ENCODE data around the gene TP73.
A peak's percentile ranks its signal among the peaks of the same experiment; 100 is the strongest.
"Not testable (repeated sequence)": the region's sequence is repeated elsewhere in the genome, so short reads cannot be mapped to it uniquely, and the experiment has no call there.

The TP73 gene

DNA sequence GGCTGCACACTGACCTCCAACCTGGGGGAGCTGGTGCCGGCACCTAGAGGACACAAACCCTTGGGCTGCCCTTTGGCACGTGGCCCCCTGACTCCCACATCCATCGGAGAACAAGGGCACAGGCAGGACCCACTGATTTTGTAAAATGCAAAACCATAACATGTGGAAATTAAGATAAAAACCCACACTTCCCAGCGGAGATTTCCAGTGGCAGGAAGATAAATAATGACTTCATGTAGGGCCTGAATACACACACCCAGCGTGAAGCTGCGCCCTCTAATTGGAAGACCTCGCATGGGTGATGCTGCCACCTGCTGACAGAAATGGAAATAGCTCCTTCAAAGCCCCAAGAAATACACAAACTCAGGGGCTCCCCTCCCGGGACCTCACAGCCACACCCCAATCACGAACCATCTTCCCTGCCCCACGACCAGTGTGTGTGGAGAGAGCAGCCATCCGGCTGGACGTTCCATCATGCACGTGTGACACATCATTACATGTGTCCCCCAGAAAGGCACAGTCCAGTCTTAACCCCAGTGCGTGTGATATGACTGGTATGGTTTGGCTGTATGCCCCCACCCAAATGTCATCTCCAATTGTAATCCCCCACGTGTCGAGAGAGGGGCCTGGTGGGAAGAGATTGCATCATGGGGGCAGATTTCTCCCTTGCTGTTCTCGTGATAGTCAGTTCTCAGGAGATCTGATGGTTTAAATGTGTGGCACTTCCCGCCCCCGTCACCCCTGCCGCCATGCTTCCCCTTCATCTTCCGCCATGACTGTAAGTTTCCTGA, 33.2 kb upstream of the TP73 start:
- peak; percentile 77 for DNase-seq (ENCODE audit: low spot score)

DNA sequence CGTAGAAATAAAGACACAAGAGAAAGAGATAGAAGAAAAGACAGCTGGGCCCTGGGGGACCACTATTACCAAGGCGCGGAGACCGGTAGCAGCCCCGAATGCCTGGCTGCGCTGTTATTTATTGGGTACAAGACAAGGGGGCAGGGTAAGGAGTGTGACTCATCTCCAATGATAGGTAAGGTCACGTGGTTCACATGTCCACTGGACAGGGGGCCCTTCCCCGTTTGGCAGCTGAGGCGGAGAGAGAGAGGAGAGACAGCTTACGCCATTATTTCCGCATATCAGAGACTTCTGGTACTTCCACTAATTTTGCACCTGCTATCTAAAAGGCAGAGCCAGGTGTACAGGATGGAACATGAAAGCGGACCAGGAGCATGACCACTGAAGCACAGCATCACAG, 31.6 kb upstream of the TP73 start:
- no peak for DNase-seq (ENCODE audit: low spot score)

DNA sequence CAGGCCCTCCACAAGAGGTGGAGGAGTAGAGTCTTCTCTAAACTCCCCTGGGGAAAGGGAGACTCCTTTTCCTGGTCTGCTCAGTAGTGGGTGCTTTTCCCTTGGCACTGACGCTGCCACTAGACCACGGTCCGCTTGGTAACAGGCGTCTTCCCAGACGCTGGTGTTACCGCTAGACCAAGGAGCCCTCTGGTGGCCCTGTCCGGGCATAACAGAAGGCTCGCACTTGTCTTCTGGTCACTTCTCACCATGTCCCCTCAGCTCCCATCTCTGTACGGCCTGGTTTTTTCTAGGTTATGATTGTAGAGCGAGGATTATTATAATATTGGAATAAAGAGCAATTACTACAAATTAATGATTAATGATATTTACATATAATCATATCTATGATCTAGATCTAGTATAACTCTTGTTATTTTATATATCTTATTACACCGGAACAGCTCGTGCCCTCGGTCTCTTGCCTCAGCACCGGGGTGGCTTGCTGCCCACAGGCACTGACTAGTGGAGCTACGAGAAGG, 31.1 kb upstream of the TP73 start:
- not testable (repeated sequence) for DNase-seq (ENCODE audit: low spot score)

DNA sequence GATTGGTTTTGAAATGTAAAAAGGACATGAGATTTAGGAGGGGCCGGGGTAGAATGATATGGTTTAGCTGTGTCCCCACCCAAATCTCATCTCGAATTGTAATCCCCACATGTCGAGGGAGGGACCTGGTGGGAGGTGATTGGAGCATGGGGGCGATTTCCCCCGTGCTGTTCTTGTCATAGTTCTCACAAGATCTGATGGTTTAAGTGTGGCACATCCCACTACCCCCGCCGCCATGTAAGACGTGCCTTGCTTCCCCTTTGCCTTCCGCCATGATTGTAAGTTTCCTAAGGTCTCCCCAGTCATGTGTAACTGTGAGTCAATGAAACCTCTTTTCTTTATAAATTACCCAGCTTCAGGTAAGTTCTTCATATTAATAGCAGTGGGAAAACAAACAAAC, 30.2 kb upstream of the TP73 start:
- not testable (repeated sequence) for DNase-seq (ENCODE audit: low spot score)

DNA sequence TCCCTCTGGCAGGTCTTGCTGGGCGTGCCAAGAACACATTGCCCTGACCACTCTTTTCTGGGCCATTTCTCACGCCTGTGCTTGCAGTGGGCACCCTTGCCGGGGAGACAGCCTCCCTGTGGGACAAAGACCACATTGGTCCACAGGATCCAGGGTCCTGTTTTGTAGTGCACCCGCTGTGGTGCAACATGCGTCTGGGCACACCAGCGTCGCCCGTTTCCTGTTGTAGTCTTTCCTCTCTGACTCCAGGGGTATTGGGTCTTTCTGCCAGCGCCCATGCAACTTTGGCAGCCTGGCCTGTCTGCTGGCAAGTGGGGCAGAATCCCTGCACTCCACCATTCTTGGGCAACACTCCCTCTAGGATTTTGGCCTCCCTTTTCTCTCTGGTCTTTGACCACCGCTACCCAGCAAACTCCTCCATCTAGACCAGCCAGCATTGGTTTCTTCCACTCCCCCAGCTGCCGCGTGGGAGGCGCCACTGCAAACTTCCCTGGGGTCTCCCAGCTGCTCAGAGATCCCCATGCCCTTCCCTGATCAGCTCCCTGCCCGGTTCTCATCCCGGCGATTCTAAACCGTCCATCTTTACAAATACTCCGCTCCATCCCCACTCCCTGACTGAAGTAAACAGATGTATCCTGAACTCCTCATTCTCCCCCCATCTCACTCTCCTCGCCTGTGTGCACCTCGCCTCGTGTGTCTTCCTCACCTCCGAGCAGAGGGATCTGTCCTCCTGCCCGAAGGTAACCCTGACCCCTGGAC, 28.7 kb upstream of the TP73 start:
- DNase-seq (ENCODE audit: low spot score) = no peak

DNA sequence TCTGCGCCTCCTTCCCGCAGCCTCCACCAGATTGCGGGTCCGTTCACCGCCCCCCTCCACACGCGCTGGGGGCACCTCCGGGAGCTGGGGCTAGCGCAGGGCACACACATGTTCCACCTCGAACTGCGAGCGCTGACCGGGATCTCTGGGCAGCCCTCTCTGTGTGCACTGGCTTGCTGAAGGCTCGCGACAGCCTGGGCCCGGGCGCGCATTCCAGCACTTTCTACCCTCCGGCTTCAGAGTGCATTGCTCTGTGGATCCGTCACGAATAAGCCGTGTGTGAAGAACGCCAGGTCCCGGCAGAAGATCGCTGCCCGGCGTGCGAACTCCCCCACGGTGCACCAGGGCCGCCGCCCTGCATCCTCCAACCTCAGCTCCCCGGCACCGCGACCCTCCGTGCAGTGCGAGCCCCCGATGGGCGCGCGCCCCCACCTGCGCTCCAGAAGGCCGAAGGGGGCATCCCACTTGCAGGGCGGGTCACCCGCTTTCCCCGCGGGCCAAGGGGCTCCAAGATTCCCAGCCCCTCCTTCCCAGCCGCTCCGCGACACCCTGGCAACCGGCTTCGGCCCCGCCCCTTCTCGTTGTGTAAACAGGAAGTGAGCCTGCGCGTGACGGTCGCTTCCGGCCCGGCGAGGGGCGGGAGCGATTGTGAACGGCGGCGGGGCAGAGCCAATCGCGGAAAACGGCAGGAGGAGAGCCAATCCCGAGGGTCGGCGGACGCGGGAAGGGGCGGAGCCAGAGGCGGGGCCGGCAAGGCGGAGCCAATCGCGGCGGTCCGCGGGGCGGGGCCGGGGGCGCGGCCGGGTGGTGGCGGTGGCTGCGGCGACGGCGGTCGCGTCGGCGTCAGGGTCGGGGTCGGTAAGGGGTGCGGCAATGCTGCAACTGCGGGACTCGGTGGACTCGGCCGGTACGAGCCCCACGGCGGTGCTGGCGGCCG, 27.8 kb upstream of the TP73 start, which contains the start of gene TPRG1L:
TSS of gene TPRG1L (plus strand) at position 816 of the 937 bp plus-strand sequence. CDS start at position 874, 58 bp downstream.
- peak; percentile 97 for DNase-seq (ENCODE audit: low spot score)

DNA sequence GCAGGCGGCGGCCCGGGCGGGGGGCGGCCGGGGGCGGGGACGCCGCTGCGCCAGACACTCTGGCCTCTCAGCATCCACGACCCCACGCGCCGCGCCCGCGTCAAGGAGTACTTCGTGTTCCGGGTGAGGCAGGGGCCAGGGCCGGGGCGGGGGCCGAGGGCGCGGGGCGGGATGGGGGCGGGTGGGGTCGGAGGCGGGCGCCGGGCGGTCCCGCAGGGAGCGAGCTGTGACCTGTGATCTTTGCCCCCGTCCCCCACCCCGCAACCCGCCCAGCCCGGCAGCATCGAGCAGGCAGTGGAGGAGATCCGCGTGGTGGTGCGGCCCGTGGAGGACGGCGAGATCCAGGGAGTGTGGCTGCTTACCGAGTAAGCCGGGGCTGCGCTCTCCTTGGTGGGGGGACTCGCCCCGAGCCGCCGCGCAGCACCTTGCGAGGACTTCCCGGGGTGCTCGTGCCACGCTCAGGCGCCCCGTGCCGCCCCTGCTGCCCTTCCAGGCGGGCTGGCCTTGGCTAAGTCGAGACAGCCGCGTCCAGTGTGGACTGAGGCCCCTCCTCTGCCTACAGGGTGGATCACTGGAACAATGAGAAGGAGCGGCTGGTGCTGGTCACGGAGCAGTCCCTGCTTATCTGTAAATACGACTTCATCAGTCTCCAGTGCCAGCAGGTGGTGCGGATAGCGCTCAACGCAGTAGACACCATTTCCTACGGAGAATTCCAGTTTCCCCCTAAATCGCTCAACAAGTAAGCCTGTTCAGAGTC, 27.0 kb upstream of the TP73 start:
- DNase-seq (ENCODE audit: low spot score) = peak; percentile 19

DNA sequence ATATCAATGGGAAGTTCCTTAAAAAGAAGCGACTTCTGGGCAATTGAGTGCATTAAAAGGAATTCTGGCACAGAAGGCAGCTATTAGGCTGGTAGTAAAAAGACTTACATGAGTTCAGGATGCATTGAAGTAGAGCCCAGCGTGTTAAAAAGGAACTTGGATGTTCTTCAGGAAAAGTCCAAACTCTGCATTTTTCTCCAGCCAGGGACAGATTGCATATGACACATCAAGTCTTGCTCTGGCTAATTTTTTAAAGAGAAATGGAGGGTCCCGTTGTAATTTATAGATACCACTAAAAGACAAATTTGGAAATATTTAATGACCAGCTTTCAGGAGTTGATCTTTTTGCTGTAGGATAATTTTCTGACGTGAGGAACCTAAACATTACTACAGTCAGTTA, 26.3 kb upstream of the TP73 start:
- DNase-seq (ENCODE audit: low spot score) = no peak

DNA sequence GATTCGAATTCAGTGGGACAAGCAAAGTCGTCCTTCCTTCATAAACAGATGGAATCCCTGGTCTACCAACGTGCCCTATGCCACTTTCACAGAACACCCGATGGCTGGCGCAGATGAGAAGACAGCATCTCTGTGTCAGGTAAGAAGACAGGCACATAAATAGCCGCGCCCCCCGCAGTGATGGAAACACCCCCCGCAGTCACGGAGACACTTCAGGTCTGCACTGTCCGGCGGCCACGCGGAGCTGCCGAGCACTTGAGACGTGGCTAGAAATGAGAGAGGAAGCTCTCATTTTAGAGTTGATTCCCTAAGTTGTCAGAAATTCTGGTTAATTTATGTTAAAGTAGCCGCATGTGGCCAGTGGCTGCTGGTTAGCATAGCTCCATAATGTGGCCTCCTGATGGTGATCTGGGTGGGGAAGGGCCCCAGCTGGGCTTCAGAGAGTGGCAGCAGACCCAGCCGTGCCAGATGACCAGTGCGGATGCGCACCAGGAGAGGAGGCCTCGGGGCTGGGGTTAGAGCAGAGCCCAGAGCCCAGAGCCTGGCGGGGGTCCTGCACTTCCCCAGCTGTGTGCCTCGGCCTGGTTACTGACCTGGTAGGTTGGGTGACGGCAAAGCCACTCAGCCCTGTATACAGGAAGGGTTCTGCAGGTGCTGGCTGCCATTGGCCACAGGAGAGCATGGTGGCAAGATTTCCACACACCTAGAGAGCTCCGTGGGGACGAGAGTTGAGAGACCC, 24.6 kb upstream of the TP73 start:
- DNase-seq (ENCODE audit: low spot score) = no peak

DNA sequence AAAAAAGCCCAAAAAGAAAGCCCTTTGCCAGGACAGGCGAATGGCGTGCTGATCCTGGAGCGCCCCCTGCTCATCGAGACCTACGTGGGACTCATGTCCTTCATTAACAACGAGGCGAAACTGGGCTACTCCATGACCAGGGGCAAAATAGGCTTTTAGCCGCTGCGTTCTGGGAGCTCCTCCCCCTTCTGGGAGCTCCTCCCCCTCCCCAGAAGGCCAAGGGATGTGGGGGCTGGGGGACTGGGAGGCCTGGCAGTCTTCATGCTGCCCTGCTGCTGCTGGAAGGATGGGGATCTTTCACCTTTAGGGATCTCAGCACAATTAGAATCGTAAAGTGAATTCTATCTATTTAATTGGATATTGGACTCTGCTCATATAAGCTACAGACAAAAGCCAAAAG, 23.9 kb upstream of the TP73 start:
- no peak for DNase-seq (ENCODE audit: low spot score)

DNA sequence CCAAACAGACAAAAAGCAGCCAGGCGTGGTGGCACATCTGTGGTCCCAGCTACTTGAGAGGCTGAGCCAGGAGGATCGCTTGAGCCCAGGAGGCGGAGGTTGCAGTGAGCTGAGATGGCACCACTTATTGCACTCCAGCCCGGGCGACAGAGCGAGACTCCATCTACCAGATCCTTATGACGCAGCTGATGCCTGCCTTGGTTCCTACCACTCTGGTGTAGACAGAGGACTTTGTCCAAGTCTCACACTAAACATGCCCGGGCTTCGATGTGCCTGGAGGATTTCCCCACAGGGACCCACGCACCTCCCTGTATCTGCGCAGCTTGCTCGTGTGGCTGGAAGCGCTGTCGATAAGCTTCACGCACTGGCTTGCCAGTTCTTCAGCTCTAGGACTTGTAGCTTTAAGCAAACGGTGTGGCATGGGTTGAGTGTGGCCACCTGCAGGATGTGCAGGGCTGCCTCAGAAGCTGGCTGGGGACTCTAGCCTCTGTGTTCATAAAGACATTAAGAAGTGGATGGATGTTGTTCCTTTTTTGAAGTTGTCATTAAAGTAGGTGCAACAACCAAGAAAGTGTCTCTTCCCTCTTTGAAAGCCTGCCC, 22.7 kb upstream of the TP73 start:
- no peak for DNase-seq (ENCODE audit: low spot score)

DNA sequence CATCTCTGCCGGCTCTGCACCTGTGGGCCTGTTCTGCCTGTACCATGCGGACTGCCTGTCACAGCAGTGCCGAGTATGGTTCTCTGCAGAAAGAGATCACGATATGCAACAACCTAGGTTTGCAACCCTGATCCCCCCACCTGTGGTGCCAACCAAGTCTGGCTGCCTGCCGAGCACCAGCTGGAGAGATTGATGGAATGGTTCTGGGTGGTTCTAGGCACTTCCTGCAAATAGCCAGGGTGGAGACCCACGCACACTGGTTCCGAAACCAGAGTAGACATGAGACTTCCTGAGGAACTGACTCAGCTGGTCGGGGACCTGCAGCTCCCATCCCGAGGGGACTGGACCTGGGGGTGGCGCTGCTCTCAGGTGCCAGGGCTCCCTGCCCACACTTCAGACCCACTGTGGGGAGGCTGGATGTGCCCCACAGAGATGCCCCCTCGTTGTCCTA, 22.1 kb upstream of the TP73 start:
- DNase-seq (ENCODE audit: low spot score) = no peak

DNA sequence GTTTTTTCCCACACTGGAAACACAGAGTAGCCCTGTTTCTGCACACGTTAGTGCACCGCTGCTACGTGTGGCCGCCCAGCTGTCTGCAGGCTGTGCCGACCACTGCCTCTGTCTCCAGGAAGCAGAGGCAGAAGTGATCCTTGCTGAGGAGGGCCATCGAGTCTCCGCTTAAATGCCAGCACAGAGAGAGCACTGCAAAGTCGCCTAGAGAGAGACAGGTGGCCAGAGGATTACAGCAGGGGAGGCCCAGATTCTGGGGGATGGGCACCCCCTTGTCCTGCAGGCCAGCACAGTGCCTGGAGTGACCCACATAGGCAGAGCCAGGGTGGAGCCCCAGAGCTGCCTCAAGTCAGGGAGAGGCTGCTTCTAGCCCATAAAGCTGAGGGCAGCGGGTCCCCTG, 21.4 kb upstream of the TP73 start:
- no peak for DNase-seq (ENCODE audit: low spot score)

DNA sequence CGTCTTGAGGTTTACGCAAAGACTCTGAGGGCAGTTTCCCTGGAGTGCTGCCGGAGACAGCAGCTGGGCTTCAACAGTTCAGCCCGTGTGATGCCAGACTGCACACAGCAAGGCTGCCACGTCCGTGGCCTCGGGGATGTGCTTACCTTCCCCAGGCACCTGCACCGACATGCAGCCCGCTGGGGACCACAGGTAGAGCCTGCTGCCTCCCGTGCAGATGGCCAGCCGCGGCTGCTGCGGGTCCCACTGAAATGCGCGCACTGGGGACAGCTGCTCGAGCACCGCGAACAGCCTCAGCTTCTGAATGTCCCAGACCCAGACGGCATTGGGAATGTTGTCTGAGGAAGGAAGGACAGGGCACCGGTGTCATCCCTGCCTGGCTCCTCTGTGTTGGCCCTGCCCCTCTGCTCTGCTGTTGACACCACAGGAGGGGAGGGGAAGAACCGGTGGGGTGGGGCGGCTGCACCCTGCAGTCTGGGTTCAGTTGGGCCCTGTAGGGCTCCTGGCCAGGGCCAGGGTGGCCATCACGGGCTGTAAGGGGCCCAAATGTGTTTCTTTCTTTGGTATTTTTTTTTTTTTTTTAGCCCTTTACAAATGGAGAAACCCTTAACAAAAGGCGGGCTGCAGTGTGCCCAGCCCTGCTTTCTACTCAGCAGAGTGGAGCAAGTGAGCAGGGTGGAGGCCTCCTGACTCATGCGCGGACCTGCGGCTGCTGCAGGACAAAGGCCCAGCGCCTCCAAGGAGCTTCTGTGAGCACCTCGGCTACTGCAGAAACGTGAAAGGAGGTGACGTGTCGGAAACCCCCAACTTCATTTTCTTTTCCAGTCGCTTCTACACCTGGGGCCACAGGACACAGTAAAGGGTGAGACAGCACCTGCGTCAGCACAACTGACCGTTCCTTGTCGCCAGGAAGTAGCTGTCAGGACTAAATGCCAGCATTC, 20.7 kb upstream of the TP73 start:
- no peak for DNase-seq (ENCODE audit: low spot score)

DNA sequence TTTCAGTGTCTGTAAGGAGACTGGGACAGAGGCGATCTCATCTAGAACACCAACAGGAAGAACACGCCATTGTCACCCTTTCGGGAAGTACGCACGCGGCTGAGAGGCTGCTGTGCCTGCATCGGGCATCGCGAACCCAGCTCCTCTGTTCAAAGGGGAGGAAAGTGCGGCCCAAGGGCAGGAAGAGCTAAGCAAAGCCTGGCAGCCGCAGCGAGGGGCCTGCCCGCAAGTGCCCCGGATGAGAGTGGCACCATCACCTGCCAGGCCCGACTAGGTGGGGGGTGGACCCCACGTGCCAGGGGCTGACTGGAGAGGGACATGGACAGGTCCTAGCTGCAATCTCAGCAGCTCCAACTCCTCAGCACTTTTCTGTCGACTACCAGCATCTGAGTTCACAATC, 20.0 kb upstream of the TP73 start:
- DNase-seq (ENCODE audit: low spot score) = no peak

DNA sequence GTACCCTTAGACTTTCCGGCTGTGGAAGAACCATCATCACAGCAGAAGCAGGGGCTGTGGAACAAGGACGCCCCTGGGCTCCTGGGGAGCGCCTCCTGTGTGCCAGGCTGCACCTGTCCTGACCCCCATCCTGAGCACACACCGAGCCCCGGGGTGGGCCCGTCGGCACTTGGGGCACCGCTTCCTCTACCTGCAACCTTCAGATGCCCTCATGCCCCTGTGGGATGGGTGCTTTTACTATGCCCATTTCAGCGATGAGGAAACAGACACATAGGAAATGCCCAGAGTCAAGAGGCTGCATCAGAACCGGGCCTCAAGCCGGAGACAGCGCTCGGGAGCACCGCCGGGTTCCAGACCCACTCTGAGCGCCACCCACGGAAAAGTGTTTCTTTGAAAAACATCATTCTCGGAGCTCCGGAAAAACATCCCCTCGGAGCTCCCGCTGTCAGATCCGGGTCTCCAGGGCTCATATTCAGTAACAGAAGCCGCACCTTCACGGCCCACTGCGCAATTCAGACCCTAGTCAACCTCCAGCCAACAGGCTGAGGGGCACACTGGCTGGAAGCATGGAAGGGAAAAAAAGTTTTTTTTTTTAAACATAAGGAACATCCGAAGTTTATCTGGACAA, 19.5 kb upstream of the TP73 start:
- no peak for DNase-seq (ENCODE audit: low spot score)

DNA sequence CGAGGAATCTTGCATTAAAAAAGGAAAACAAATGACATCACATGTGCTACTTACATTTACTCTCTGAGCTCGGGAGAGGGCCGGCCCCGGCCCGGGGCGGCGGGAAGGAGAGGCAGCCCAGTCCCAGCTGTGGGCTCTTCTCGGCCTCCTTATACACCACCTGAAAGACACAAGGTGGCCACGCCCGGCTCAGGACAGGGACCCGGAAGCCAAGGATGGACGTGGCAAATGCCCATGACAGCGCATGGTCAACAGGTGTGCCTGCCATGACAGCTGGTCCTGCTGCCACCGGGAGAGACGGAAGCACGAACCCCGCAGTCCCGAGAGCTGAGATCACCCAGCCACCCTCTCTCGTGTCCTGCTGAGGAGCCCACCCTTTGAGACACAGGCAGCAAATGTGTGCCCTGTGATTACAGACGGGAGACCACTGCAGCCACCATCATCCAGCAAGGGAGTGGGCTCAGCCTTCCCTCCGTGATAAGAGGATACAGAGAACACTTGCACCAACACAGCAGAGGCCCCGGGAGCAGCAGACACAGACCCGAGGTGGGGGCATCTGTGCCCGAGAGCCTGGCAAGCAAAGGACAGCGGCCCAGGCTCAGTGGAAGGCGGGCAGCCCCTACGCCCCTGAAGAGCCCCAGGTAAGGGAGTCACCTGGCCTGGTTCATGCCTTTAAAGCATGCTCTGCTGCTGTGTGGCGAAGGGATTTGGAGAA, 18.8 kb upstream of the TP73 start:
- no peak for DNase-seq (ENCODE audit: low spot score)

Data from CD4-positive, alpha-beta T cell treated with Interleukin-6 at 100 ng/mL for 8 hours (primary cell).